HCT116 (cell line): Measurements from ENCODE around the gene GRIN1. TPM values are rescaled to one million over a fixed set of nuclear protein-coding genes. Genes with fewer than 3 reads are reported as not detected.

Experiments
- ATAC-seq: fragments of 200-7000 bp; cut with Tn5 transposase; 2 replicates; pipeline ENCODE4 v1.9.1; 2020; ENCODE audit warnings: mild to moderate bottlenecking, moderate library complexity
- BruUV-seq: library from RNA; stranded (reverse); fragments of 400-500 nt; replicated peaks from 2 replicates; lab custom pipeline; 2021; lab: Mats Ljungman, UMichigan
- CTCF ChIA-PET: fragments of 300-600 bp; sonication (Branson Sonifier 250); formaldehyde crosslinking; loops from one replicate; lab custom pipeline; 2021; ENCODE audit warnings: antibody characterized with exemption; lab: Charles Lee
- POLR2A ChIA-PET: fragments of 300-600, 350-600 bp; sonication (Branson Sonifier 250); formaldehyde crosslinking; loops from one replicate; lab custom pipeline; 2021; ENCODE audit warnings: antibody characterized with exemption; lab: Charles Lee
- RAD21 ChIA-PET, 2 experiments: fragments of 300-600 bp; sonication (Branson Sonifier 250); formaldehyde crosslinking; loops; one replicate each; lab custom pipeline; 2023; ENCODE audit warnings: low total read pairs in 2 of 2; ENCODE audit not compliant: uncharacterized antibody in 2 of 2, unreplicated experiment in 2 of 2, low non-redundant PET in 1 of 2; lab: Charles Lee
- DNase-seq: peaks from one replicate; pipeline ENCODE4 v3.0.0-alpha.2; 2010; ENCODE audit warnings: low read depth, low spot score
- H2AFZ ChIP-seq: fragments of 200-600 bp; shearing (Covaris generic), sonication (generic); 2 replicates; pipeline ENCODE4 v1.6.1; 2017; ENCODE audit warnings: low read depth, mixed run types, mixed read lengths, antibody characterized with exemption, low read length; ENCODE audit not compliant: poor library complexity, severe bottlenecking
- H3K27ac ChIP-seq: 2 replicates; pipeline ENCODE4 v1.5.1; 2012; ENCODE audit warnings: low read depth, low read length
- H3K27me3 ChIP-seq: fragments of 200-600 bp; sonication (generic); 2 replicates; pipeline ENCODE4 v1.6.1; 2016; ENCODE audit warnings: mixed run types, low read length, mixed read lengths; ENCODE audit not compliant: insufficient read depth
- H3K36me3 ChIP-seq, 2 experiments: fragments of 200-500 bp in 1 of 2; fragments of 200-600 bp in 1 of 2; sonication (Bioruptor generic) in 1 of 2; sonication (generic) in 1 of 2; 2 replicates each; pipeline versions ENCODE4 v1.5.1 to v1.6.1; 2014 to 2016; ENCODE audit warnings: low read length in 2 of 2, inconsistent platforms in 1 of 2, mixed read lengths in 1 of 2, mixed run types in 1 of 2; ENCODE audit not compliant: insufficient read depth in 2 of 2, control insufficient read depth in 1 of 2
- H3K4me1 ChIP-seq, 2 experiments: fragments of 200-600 bp in 1 of 2; sonication (generic) in 1 of 2; 2 replicates each; pipeline versions ENCODE4 v1.5.1 to v1.6.1; 2012 to 2017; ENCODE audit warnings: low read length in 2 of 2, inconsistent platforms in 1 of 2, mild to moderate bottlenecking in 1 of 2, mixed read lengths in 1 of 2, mixed run types in 1 of 2, moderate library complexity in 1 of 2; ENCODE audit not compliant: insufficient read depth in 2 of 2, control insufficient read depth in 1 of 2
- H3K4me2 ChIP-seq: fragments of 200-600 bp; sonication (generic); 2 replicates; pipeline ENCODE4 v1.6.1; 2017; ENCODE audit warnings: mixed run types, low read length, mixed read lengths
- H3K4me3 ChIP-seq, 2 experiments: fragments of 200-600 bp in 1 of 2; sonication (generic) in 1 of 2; replicated peaks in 1 of 2; 2 replicates each; pipeline ENCODE4 v1.5.1; 2011 to 2016; ENCODE audit warnings: low read length in 2 of 2, control low read depth in 1 of 2, low read depth in 1 of 2, mild to moderate bottlenecking in 1 of 2, mixed read lengths in 1 of 2, mixed run types in 1 of 2
- H3K79me2 ChIP-seq: fragments of 200-600 bp; sonication (generic); 2 replicates; pipeline ENCODE4 v1.6.1; 2017; ENCODE audit warnings: mild to moderate bottlenecking, mixed run types, low read length, moderate library complexity, mixed read lengths; ENCODE audit not compliant: insufficient read depth
- H3K9ac ChIP-seq: fragments of 200-600 bp; sonication (generic); 2 replicates; pipeline ENCODE4 v1.6.1; 2016; ENCODE audit warnings: low read length, mixed read lengths
- H3K9me2 ChIP-seq: fragments of 200-600 bp; sonication (generic), shearing (Covaris generic); 2 replicates; pipeline ENCODE4 v1.6.1; 2017; ENCODE audit warnings: mixed run types, mild to moderate bottlenecking, moderate library complexity; ENCODE audit not compliant: insufficient read depth
- H3K9me3 ChIP-seq, 2 experiments: fragments of 200-500 bp in 1 of 2; fragments of 200-600 bp in 1 of 2; sonication (Bioruptor generic) in 1 of 2; sonication (generic) in 1 of 2; 2 replicates each; pipeline ENCODE4 v1.6.1; 2014 to 2017; ENCODE audit warnings: low read length in 2 of 2, mixed read lengths in 2 of 2, inconsistent platforms in 1 of 2, low read depth in 1 of 2, mild to moderate bottlenecking in 1 of 2, mixed run types in 1 of 2, moderate library complexity in 1 of 2; ENCODE audit not compliant: control insufficient read depth in 1 of 2, insufficient read depth in 1 of 2
- H4K20me1 ChIP-seq: fragments of 200-600 bp; sonication (generic), shearing (Covaris generic); 2 replicates; pipeline ENCODE4 v1.6.1; 2017; ENCODE audit warnings: mixed run types, mild to moderate bottlenecking, moderate library complexity; ENCODE audit not compliant: insufficient read depth
- CEBPB ChIP-seq: IDR thresholded peaks from 2 replicates; pipeline ENCODE4 v1.6.1; 2012; ENCODE audit warnings: low read depth
- EZH2 ChIP-seq: fragments of 200-600 bp; sonication (generic); IDR thresholded peaks from 2 replicates; pipeline ENCODE4 v1.6.1; 2017; ENCODE audit warnings: antibody characterized with exemption, mixed run types
- POLR2A ChIP-seq: IDR thresholded peaks from 2 replicates; pipeline ENCODE4 v1.7.0; 2011; ENCODE audit warnings: borderline replicate concordance; ENCODE audit not compliant: insufficient read depth, insufficient read length; ENCODE audit errors: extremely low read depth
- POLR2AphosphoS5 ChIP-seq: IDR thresholded peaks from 2 replicates; pipeline ENCODE4 v1.6.1; 2011; ENCODE audit warnings: mild to moderate bottlenecking, low read depth, low read length, moderate library complexity
- RAD21 ChIP-seq: IDR thresholded peaks from 2 replicates; pipeline ENCODE4 v1.6.1; 2012; ENCODE audit warnings: low read depth, mild to moderate bottlenecking
- ZNF274 ChIP-seq: fragments of 200-500 bp; sonication (Bioruptor generic); IDR thresholded peaks from 2 replicates; pipeline ENCODE4 v1.6.1; 2014; ENCODE audit warnings: mild to moderate bottlenecking, low read depth, low read length, inconsistent platforms
- intact Hi-C: fragments of 100-400 bp; cut with micrococcal nuclease; formaldehyde crosslinking; loops from 2 replicates; pipeline ENCODE4 v1.10.0; 2022
- total RNA-seq: library from RNA; stranded (reverse); gene quantifications from one replicate; pipeline ENCODE4 v1.2.1, GENCODE V29; 2021; ENCODE audit not compliant: unreplicated experiment
- TF ChIP-seq, protein P1 (sequence below): IDR thresholded peaks from 2 replicates; pipeline ENCODE4 v1.6.1; 2012
- TF ChIP-seq, protein P2 (sequence below), 3 experiments: fragments of 200-600 bp in 1 of 3; sonication (generic) in 1 of 3; IDR thresholded peaks in 2 of 3; conservative IDR thresholded peaks in 1 of 3; 2 replicates each; pipeline ENCODE4 v1.5.1; 2012 to 2017; ENCODE audit warnings: low read depth in 2 of 3, low read length in 2 of 3, antibody characterized with exemption in 1 of 3, borderline replicate concordance in 1 of 3, control low read depth in 1 of 3, mild to moderate bottlenecking in 1 of 3, mixed read lengths in 1 of 3, mixed run types in 1 of 3, moderate library complexity in 1 of 3; ENCODE audit not compliant: insufficient read depth in 1 of 3
- TF ChIP-seq, protein P3 (sequence below): IDR thresholded peaks from 2 replicates; pipeline ENCODE4 v1.6.1; 2012; ENCODE audit warnings: low read depth

The GRIN1 gene
- total RNA-seq, 1 experiment from 2014 or later, result 23.1 TPM

DNA sequence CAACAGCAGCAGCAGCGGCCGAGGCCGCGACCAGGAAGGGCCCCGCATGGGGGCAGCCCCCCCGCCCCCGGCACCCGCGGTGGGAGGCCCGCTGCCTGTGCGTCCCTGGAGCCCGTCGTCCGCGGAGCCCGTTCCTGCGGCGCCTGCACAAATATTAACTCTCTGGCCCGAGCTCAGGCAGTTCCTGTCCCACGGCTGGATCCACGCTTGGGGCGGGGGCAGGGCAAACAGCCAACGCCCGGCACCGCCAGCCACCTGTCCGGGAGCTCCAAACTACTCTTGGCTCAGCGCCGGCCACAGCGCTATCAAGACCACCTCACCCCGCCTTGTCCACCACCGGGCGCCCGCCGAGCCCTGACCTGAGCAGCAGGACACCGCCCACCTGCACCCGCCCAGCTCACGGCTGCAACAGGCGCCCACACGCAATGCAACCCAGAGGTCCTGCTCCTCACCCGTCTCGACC is 31.0 kb downstream of the GRIN1 start, which contains the start of gene LRRC26:
TSS of gene LRRC26 (minus strand) at position 156 of the 463 bp plus-strand sequence. CDS start at position 48, 108 bp downstream.
- ChIA-PET CTCF (interaction anchor here (1.1 to 1.9 kb wide), 3 partner anchors 58 to 141 kb away, joined by 4 to 5 read pairs (median 4); partner anchors contain the start of gene RNF224), RAD21 (no interaction called here), POLR2A (interaction anchor here (1.2 to 3.4 kb wide), 2 partner anchors 9 to 19 kb away, joined by 3 to 12 read pairs; no protein-coding TSS in a partner anchor)
- H3K9me2 ChIP-seq, result no peaks in the 10 kb centered on the region
- DNase-seq, result no peak
- H3K4me1 ChIP-seq, result peaks cover 14 to 40% of the 10 kb centered on the region in 2 experiments
- intact Hi-C loops, result no loop called here
- H3K4me2 ChIP-seq, result peak within 1 kb of the TSS; percentile 84
- ATAC-seq, result no peak; the same call in 1 of the 2 replicates
- H3K36me3 ChIP-seq, result no peaks in the 10 kb centered on the region
- TF ChIP-seq EZH2 (no peak), POLR2A (no peak), ZNF274 (no peak), RAD21 (no peak), CEBPB (no peak), POLR2AphosphoS5 (no peak)
- TF ChIP-seq, protein P1, sequence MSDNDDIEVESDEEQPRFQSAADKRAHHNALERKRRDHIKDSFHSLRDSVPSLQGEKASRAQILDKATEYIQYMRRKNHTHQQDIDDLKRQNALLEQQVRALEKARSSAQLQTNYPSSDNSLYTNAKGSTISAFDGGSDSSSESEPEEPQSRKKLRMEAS, result no peak
- TF ChIP-seq, protein P2, sequence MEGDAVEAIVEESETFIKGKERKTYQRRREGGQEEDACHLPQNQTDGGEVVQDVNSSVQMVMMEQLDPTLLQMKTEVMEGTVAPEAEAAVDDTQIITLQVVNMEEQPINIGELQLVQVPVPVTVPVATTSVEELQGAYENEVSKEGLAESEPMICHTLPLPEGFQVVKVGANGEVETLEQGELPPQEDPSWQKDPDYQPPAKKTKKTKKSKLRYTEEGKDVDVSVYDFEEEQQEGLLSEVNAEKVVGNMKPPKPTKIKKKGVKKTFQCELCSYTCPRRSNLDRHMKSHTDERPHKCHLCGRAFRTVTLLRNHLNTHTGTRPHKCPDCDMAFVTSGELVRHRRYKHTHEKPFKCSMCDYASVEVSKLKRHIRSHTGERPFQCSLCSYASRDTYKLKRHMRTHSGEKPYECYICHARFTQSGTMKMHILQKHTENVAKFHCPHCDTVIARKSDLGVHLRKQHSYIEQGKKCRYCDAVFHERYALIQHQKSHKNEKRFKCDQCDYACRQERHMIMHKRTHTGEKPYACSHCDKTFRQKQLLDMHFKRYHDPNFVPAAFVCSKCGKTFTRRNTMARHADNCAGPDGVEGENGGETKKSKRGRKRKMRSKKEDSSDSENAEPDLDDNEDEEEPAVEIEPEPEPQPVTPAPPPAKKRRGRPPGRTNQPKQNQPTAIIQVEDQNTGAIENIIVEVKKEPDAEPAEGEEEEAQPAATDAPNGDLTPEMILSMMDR (IDR thresholded peaks at IDR 0.05 in 2 of 3, conservative IDR thresholded peaks at IDR 0.05 in 1 of 3; ENCODE audit: borderline replicate concordance in 1 of 3, insufficient read depth in 1 of 3, low read depth in 2 of 3, low read length in 2 of 3), result no peak
- TF ChIP-seq, protein P3, sequence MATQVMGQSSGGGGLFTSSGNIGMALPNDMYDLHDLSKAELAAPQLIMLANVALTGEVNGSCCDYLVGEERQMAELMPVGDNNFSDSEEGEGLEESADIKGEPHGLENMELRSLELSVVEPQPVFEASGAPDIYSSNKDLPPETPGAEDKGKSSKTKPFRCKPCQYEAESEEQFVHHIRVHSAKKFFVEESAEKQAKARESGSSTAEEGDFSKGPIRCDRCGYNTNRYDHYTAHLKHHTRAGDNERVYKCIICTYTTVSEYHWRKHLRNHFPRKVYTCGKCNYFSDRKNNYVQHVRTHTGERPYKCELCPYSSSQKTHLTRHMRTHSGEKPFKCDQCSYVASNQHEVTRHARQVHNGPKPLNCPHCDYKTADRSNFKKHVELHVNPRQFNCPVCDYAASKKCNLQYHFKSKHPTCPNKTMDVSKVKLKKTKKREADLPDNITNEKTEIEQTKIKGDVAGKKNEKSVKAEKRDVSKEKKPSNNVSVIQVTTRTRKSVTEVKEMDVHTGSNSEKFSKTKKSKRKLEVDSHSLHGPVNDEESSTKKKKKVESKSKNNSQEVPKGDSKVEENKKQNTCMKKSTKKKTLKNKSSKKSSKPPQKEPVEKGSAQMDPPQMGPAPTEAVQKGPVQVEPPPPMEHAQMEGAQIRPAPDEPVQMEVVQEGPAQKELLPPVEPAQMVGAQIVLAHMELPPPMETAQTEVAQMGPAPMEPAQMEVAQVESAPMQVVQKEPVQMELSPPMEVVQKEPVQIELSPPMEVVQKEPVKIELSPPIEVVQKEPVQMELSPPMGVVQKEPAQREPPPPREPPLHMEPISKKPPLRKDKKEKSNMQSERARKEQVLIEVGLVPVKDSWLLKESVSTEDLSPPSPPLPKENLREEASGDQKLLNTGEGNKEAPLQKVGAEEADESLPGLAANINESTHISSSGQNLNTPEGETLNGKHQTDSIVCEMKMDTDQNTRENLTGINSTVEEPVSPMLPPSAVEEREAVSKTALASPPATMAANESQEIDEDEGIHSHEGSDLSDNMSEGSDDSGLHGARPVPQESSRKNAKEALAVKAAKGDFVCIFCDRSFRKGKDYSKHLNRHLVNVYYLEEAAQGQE, result no peak
- no peak within 1 kb of the TSS for H2AFZ ChIP-seq
- peak within 1 kb of the TSS; percentile 65; the same call in 1 of the 2 replicates for H3K27ac ChIP-seq
- BruUV-seq, result no TSS peak
- no peaks in the 10 kb centered on the region for H4K20me1 ChIP-seq
- H3K79me2 ChIP-seq, result no peaks in the 10 kb centered on the region
- no peaks in the 10 kb centered on the region for H3K9me3 ChIP-seq
- no peaks in the 10 kb centered on the region for H3K27me3 ChIP-seq
- H3K4me3 ChIP-seq, result peak within 1 kb of the TSS; percentile 41 to 60
- peak within 1 kb of the TSS; percentile 58 for H3K9ac ChIP-seq
